ENCODE measurements around the gene TTN. TPM values are rescaled to one million over a fixed set of nuclear protein-coding genes. Genes with fewer than 3 reads are reported as not detected.

Gene TTN
- total RNA-seq, 2 donors from 2014 or later, result 16.1 to 26.4 TPM

GRCh38 chr2:178506949-178507348 is 300.3 kb downstream of the TTN start:
- peak overlapping the region; percentile 27 for H3K27ac Mint-ChIP-seq
- H3K4me3 Mint-ChIP-seq, result no peak overlapping the region
- DNase-seq, result no peak

GRCh38 chr2:178506524-178506923 is 300.7 kb downstream of the TTN start:
- Mint-ChIP-seq H3K4me1 (peaks cover 2% of the 10 kb centered on the region), H3K36me3 (ENCODE audit: low read depth) (peaks cover 3% of the 10 kb centered on the region), H3K4me3 (no peak overlapping the region), H3K27ac (no peak overlapping the region), H3K27me3 (no peaks in the 10 kb centered on the region)
- ATAC-seq, result no peak
- no peak for DNase-seq
- no peaks in the 10 kb centered on the region for H3K9me3 ChIP-seq (ENCODE audit: control insufficient read depth, low read length, poor library complexity, severe bottlenecking)

More at GRCh38 chr2:178506949-178507348, 300.3 kb downstream of the TTN start:
- ATAC-seq, result no peak
- peaks cover 2% of the 10 kb centered on the region for H3K4me1 Mint-ChIP-seq
- no peaks in the 10 kb centered on the region for H3K27me3 Mint-ChIP-seq
- H3K9me3 ChIP-seq (ENCODE audit: control insufficient read depth, low read length, poor library complexity, severe bottlenecking), result no peaks in the 10 kb centered on the region
- H3K36me3 Mint-ChIP-seq (ENCODE audit: low read depth), result peaks cover 5% of the 10 kb centered on the region

GRCh38 chr2:178506101-178506500 is 301.1 kb downstream of the TTN start:
- Mint-ChIP-seq H3K4me3 (no peak overlapping the region), H3K27me3 (no peaks in the 10 kb centered on the region), H3K27ac (no peak overlapping the region), H3K36me3 (ENCODE audit: low read depth) (peaks cover 3% of the 10 kb centered on the region), H3K4me1 (peaks cover 2% of the 10 kb centered on the region)
- ATAC-seq (no peak), DNase-seq (no peak)
- no peaks in the 10 kb centered on the region for H3K9me3 ChIP-seq (ENCODE audit: control insufficient read depth, low read length, poor library complexity, severe bottlenecking)

GRCh38 chr2:178502751-178503150 is 304.5 kb downstream of the TTN start:
- H3K4me1 Mint-ChIP-seq, result peaks cover 3% of the 10 kb centered on the region
- ATAC-seq (no peak), DNase-seq (no peak)
- H3K4me3 Mint-ChIP-seq, result no peak overlapping the region
- no peaks in the 10 kb centered on the region for H3K9me3 ChIP-seq (ENCODE audit: control insufficient read depth, low read length, poor library complexity, severe bottlenecking)
- H3K27ac Mint-ChIP-seq, result no peak overlapping the region
- H3K27me3 Mint-ChIP-seq, result no peaks in the 10 kb centered on the region
- H3K36me3 Mint-ChIP-seq (ENCODE audit: low read depth), result peaks cover 2% of the 10 kb centered on the region

GRCh38 chr2:178499640-178500039 is 307.6 kb downstream of the TTN start:
- Mint-ChIP-seq H3K4me3 (no peak overlapping the region), H3K27me3 (no peaks in the 10 kb centered on the region), H3K27ac (no peak overlapping the region), H3K36me3 (ENCODE audit: low read depth) (peaks cover 4% of the 10 kb centered on the region), H3K4me1 (peaks cover 3% of the 10 kb centered on the region)
- ATAC-seq, result no peak
- H3K9me3 ChIP-seq (ENCODE audit: control insufficient read depth, low read length, poor library complexity, severe bottlenecking), result no peaks in the 10 kb centered on the region
- DNase-seq, result no peak

- DNase-seq (no peak), ATAC-seq (no peak)
- no peaks in the 10 kb centered on the region for H3K9me3 ChIP-seq (ENCODE audit: control insufficient read depth, low read length, poor library complexity, severe bottlenecking)
- Mint-ChIP-seq H3K4me3 (no peak overlapping the region), H3K36me3 (ENCODE audit: low read depth) (peaks cover 4% of the 10 kb centered on the region), H3K4me1 (peaks cover 3% of the 10 kb centered on the region), H3K27me3 (no peaks in the 10 kb centered on the region), H3K27ac (no peak overlapping the region)
These were observed 309.1 kb downstream of the TTN start for GRCh38 chr2:178498137-178498536.

- no peak overlapping the region for H3K4me3 Mint-ChIP-seq
- ATAC-seq (no peak), DNase-seq (no peak)
- peaks cover 3% of the 10 kb centered on the region for H3K4me1 Mint-ChIP-seq
- H3K9me3 ChIP-seq (ENCODE audit: control insufficient read depth, low read length, poor library complexity, severe bottlenecking), result no peaks in the 10 kb centered on the region
- H3K36me3 Mint-ChIP-seq (ENCODE audit: low read depth), result peaks cover 7% of the 10 kb centered on the region
- H3K27me3 Mint-ChIP-seq, result no peaks in the 10 kb centered on the region
- no peak overlapping the region for H3K27ac Mint-ChIP-seq
These were observed 311.2 kb downstream of the TTN start for GRCh38 chr2:178496049-178496448.

GRCh38 chr2:178491612-178492011 is 315.6 kb downstream of the TTN start:
- no peak overlapping the region for H3K27ac Mint-ChIP-seq
- DNase-seq, result no peak
- H3K27me3 Mint-ChIP-seq, result no peaks in the 10 kb centered on the region
- peaks cover 19% of the 10 kb centered on the region for H3K36me3 Mint-ChIP-seq (ENCODE audit: low read depth)
- peaks cover 21% of the 10 kb centered on the region for H3K4me1 Mint-ChIP-seq
- no peaks in the 10 kb centered on the region for H3K9me3 ChIP-seq (ENCODE audit: control insufficient read depth, low read length, poor library complexity, severe bottlenecking)
- no peak overlapping the region for H3K4me3 Mint-ChIP-seq
- no peak for ATAC-seq

- Mint-ChIP-seq H3K4me1 (peaks cover 54% of the 10 kb centered on the region), H3K27me3 (no peaks in the 10 kb centered on the region), H3K4me3 (no peak overlapping the region), H3K27ac (no peak overlapping the region), H3K36me3 (ENCODE audit: low read depth) (peaks cover 19% of the 10 kb centered on the region)
- no peaks in the 10 kb centered on the region for H3K9me3 ChIP-seq (ENCODE audit: control insufficient read depth, low read length, poor library complexity, severe bottlenecking)
- DNase-seq, result no peak
- no peak for ATAC-seq
These were observed 321.9 kb downstream of the TTN start for GRCh38 chr2:178485356-178485755.

DNA sequence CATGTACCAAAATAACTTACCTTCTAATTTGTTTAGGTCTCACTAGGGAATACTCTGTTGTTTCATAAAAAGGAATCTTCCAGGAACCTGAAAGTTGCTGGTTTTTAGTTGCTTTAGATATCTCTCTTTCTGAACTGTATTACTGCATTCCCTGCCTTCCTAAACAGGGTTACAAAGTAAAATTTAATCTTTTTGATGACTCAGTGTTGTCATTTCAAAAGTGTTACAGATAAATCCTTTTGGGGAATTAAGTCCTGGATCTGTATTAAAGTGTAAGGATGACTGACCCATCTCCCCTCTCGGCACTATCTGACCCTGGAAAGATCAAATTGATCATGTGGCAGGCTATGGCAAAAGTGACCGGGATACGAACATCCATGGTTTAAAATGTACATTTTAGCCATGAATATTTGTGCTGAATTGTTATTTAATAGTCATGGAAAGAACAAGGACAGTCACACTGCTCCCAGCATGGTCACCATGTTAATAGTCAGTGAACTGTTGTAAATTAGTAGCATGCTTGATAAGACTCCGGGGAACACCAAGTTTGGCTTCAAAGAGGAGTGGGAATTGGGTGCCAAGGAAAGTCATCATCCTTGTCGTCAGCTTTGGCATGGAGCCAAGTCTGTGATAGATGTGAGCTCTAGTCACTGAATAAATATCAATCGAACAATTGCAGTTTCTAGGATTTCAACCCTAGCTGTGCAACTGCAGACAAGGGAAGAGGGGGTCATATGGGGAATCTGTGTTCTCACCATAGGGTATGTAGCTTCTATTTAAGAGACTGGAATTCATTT is 322.8 kb downstream of the TTN start:
- DNase-seq, result no peak
- Mint-ChIP-seq H3K4me1 (peaks cover 51% of the 10 kb centered on the region), H3K4me3 (no peak overlapping the region), H3K36me3 (ENCODE audit: low read depth) (peaks cover 15% of the 10 kb centered on the region), H3K27ac (no peak overlapping the region), H3K27me3 (no peaks in the 10 kb centered on the region)
- ATAC-seq, result no peak
- no peaks in the 10 kb centered on the region for H3K9me3 ChIP-seq (ENCODE audit: control insufficient read depth, low read length, poor library complexity, severe bottlenecking)

DNA sequence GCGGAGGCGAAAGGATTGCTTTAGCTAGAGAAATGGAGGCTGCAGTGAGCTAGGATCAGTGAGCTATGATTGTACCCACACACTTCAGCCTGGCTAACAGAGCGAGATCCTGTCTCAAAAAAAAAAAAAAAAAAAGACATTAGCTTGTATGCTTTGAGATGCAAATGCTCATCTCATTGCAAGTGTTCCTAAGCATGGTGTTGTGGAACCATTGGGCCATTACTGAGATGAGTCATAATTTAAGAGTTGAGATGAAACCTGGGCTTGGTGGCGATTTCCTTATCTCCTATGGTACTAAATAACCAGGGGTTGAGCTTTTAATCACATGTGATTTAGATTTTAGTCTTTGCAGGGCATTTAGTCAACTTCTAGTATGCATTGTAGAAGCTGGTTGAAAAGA is 324.8 kb downstream of the TTN start:
- H3K4me3 Mint-ChIP-seq, result peak overlapping the region; percentile 28
- no peaks in the 10 kb centered on the region for H3K9me3 ChIP-seq (ENCODE audit: control insufficient read depth, low read length, poor library complexity, severe bottlenecking)
- H3K4me1 Mint-ChIP-seq, result peaks cover 51% of the 10 kb centered on the region
- peaks cover 12% of the 10 kb centered on the region for H3K36me3 Mint-ChIP-seq (ENCODE audit: low read depth)
- no peak for DNase-seq
- H3K27me3 Mint-ChIP-seq, result no peaks in the 10 kb centered on the region
- H3K27ac Mint-ChIP-seq, result peak overlapping the region; percentile 80
- no peak for ATAC-seq

DNA sequence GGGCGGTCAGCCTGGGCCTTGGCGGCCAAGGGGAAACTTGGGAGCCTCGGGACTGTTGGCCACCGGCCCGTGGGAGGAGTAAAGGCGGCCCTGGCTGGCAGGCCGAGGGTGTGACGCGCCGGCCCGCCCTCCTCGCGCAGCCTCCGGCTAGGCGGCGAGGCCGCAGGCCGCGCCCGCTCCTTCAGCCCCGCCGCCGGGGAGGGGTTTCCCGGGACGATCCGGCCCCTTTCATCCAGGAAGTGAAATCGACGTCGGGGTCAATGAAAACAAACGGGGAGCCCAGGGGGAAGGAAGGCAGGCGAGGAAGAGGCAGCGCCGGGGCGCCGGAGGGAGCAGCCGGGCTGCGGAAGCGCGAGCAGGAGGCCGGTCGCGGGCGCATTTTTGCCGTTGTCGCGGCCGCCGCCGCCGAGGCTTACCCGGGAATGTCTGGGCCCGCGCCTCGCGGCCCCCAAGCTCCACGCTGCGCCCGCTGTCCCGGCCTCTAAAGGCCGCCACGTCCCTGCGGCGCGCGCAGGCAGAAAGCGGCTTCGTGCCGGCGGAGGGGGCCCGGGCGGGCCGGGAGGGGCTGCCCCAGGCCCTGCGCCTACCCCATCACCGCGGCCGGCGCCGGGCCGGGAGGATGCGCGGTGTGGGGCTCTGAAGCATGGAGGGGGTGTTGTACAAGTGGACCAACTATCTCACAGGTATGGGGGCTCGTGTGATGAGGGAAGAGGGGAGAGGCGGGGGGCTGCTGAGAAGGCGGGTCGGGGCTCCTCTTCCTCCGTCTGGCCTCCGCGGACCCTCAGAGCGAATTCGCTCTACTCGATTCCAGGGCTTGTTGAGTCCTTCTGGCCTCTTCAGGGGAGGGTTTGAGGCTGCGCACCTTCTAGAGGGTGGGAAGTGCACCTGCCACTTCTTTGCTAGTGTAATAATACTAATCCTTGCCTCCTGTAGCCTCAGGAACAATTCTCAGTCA is 326.7 kb downstream of the TTN start, which contains the start of gene PLEKHA3:
Gene PLEKHA3, plus strand, starts transcription at position 231 of the 955 bp plus-strand sequence. Its CDS starts 413 bp downstream, at position 644.
- H3K27ac Mint-ChIP-seq, result peak within 1 kb of the TSS; percentile 99
- H3K4me1 Mint-ChIP-seq, result peaks cover 41% of the 10 kb centered on the region
- no peaks in the 10 kb centered on the region for H3K9me3 ChIP-seq (ENCODE audit: control insufficient read depth, low read length, poor library complexity, severe bottlenecking)
- no peaks in the 10 kb centered on the region for H3K27me3 Mint-ChIP-seq
- peaks cover 3% of the 10 kb centered on the region for H3K36me3 Mint-ChIP-seq (ENCODE audit: low read depth)
- peak within 1 kb of the TSS; percentile 99 for H3K4me3 Mint-ChIP-seq
- peak; percentile 50 to 73 (median 73) for DNase-seq
- ATAC-seq, result peak; percentile 66

GRCh38 chr2:178479758-178480226 is 327.4 kb downstream of the TTN start:
- Mint-ChIP-seq H3K36me3 (ENCODE audit: low read depth) (peaks cover 2% of the 10 kb centered on the region), H3K4me3 (peak overlapping the region; percentile 99)
- ATAC-seq, result no peak

More at GRCh38 chr2:178479758-178480226, 327.4 kb downstream of the TTN start:
- no peaks in the 10 kb centered on the region for H3K9me3 ChIP-seq (ENCODE audit: control insufficient read depth, low read length, poor library complexity, severe bottlenecking)
- DNase-seq, result no peak
- Mint-ChIP-seq H3K27ac (peak overlapping the region; percentile 99), H3K4me1 (peaks cover 38% of the 10 kb centered on the region), H3K27me3 (no peaks in the 10 kb centered on the region)

Measured in T-helper 17 cell (primary cell).